Astrocyte (in vitro differentiated cells and primary cell): ENCODE results near the gene RNF26.

ENCODE experiments used
- EZH2 ChIP-seq: IDR thresholded peaks from 2 replicates; pipeline ENCODE4 v1.6.1; 2012; ENCODE audit warnings: mild to moderate bottlenecking, low read length, inconsistent platforms; ENCODE audit not compliant: insufficient read depth
- TF ChIP-seq, protein P1 (sequence below): IDR thresholded peaks from 2 replicates; pipeline ENCODE4 v1.5.1; 2011; ENCODE audit warnings: low read depth, mild to moderate bottlenecking, inconsistent platforms, low read length, moderate library complexity; ENCODE audit not compliant: insufficient read depth

DNA sequence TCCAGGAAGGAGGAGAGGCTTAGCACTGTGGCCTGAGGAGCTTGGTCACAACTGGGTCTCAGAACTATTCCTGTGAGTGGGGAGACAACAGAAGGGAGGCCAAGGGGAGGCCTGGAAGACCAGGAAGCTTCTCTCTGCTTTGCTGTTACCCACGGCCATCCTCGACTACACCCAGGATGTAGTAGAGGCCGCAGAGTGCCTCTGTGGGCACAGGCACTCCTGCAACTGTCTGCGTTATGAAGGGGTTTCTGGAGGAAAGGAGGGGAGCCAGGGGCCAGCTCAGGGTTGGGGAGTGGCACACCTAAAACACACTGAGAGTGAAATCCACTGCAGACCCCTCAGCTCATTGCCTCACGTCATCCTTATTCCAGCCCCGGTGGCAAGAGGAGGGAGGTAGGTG is 16.0 kb downstream of the RNF26 start:
- TF ChIP-seq, protein P1, sequence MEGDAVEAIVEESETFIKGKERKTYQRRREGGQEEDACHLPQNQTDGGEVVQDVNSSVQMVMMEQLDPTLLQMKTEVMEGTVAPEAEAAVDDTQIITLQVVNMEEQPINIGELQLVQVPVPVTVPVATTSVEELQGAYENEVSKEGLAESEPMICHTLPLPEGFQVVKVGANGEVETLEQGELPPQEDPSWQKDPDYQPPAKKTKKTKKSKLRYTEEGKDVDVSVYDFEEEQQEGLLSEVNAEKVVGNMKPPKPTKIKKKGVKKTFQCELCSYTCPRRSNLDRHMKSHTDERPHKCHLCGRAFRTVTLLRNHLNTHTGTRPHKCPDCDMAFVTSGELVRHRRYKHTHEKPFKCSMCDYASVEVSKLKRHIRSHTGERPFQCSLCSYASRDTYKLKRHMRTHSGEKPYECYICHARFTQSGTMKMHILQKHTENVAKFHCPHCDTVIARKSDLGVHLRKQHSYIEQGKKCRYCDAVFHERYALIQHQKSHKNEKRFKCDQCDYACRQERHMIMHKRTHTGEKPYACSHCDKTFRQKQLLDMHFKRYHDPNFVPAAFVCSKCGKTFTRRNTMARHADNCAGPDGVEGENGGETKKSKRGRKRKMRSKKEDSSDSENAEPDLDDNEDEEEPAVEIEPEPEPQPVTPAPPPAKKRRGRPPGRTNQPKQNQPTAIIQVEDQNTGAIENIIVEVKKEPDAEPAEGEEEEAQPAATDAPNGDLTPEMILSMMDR: no peak
- no peak for TF ChIP-seq EZH2
